ENCODE results near the gene KIF20B. TPM values are rescaled to one million over a fixed set of nuclear protein-coding genes. Genes with fewer than 3 reads are reported as not detected.

The KIF20B gene
- total RNA-seq, 2 donors from 2014 or later = 2.0 to 9.9 TPM

GRCh38 chr10:89697946-89698345, 3.4 kb upstream of the KIF20B start:
- Histone ChIP-seq H3K27me3 (replicated peaks; ENCODE audit: insufficient read depth) (no peaks in the 10 kb centered on the region), H3K27ac (no peak overlapping the region), H3K4me1 (ENCODE audit: control insufficient read depth in 1 of 2, low read depth in 2 of 2) (peaks cover 10 to 16% of the 10 kb centered on the region in 2 donors), H3K36me3 (no peaks in the 10 kb centered on the region), H3K4me3 (no peak overlapping the region), H3K9me3 (no peaks in the 10 kb centered on the region)
- ATAC-seq (ENCODE audit: insufficient number of reproducible peaks, low FRiP score, low read depth) (no peak), DNase-seq (ENCODE audit: low spot score) (no peak)
- TF ChIP-seq, protein P1, sequence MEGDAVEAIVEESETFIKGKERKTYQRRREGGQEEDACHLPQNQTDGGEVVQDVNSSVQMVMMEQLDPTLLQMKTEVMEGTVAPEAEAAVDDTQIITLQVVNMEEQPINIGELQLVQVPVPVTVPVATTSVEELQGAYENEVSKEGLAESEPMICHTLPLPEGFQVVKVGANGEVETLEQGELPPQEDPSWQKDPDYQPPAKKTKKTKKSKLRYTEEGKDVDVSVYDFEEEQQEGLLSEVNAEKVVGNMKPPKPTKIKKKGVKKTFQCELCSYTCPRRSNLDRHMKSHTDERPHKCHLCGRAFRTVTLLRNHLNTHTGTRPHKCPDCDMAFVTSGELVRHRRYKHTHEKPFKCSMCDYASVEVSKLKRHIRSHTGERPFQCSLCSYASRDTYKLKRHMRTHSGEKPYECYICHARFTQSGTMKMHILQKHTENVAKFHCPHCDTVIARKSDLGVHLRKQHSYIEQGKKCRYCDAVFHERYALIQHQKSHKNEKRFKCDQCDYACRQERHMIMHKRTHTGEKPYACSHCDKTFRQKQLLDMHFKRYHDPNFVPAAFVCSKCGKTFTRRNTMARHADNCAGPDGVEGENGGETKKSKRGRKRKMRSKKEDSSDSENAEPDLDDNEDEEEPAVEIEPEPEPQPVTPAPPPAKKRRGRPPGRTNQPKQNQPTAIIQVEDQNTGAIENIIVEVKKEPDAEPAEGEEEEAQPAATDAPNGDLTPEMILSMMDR (IDR thresholded peaks at IDR 0.05) = no peak

DNA sequence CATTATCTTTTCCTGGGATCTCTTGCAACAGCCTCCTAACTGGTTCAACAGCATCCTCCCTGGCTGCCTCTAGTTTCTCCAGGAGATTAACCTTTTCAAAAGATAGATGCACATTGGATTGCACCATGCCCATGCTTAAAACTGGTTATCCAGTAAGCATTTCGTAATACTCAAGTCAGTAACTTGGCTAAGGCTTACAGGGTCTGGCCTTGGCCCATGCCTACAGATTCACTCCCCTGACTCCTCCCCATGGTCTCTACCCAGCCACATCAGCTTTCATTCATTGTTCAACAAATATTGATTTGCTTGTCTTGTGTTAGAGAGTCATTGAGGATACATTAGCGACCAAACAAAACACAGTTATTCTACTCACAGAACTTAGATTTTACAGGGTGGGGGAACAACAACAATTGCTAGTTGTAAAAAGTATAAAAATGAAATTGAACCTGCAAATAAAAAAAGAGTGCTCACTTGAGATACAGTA, 1.8 kb upstream of the KIF20B start:
- Histone ChIP-seq H3K9me3 (no peaks in the 10 kb centered on the region), H3K4me3 (no peak overlapping the region), H3K27ac (no peak overlapping the region), H3K27me3 (replicated peaks; ENCODE audit: insufficient read depth) (no peaks in the 10 kb centered on the region), H3K36me3 (no peaks in the 10 kb centered on the region), H3K4me1 (ENCODE audit: control insufficient read depth in 1 of 2, low read depth in 2 of 2) (peaks cover 10 to 16% of the 10 kb centered on the region in 2 donors)
- TF ChIP-seq, protein P1 (IDR thresholded peaks at IDR 0.05) = no peak
- ATAC-seq (ENCODE audit: insufficient number of reproducible peaks, low FRiP score, low read depth) = no peak
- no peak for DNase-seq (ENCODE audit: low spot score)

DNA sequence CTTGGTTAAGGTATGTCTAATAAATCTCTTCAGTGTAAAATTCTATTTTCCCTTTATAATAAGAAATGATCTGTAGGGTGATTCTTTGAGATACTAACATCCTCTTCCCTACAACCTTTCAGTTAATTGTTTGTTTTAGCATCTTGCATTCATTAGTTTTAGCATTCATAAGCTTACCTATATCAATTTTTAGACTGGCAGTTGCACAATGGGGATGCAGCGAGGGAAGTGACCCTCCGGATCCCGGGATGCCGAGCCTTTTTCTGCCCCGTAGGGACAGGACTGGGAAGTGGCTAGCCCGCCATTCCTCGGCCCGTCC, 508 bp upstream of the KIF20B start:
- no peaks in the 10 kb centered on the region for H3K36me3 ChIP-seq
- ATAC-seq (ENCODE audit: insufficient number of reproducible peaks, low FRiP score, low read depth) (no peak), DNase-seq (ENCODE audit: low spot score) (no peak)
- H3K4me1 ChIP-seq (ENCODE audit: control insufficient read depth in 1 of 2, low read depth in 2 of 2) = peaks cover 10 to 16% of the 10 kb centered on the region in 2 donors
- peak overlapping the region; percentile 76 for H3K4me3 ChIP-seq
- H3K27ac ChIP-seq = peak overlapping the region; percentile 64 to 76
- no peaks in the 10 kb centered on the region for H3K9me3 ChIP-seq
- TF ChIP-seq, protein P1 (IDR thresholded peaks at IDR 0.05) = no peak
- H3K27me3 ChIP-seq (replicated peaks; ENCODE audit: insufficient read depth) = no peaks in the 10 kb centered on the region

- Histone ChIP-seq H3K36me3 (no peaks in the 10 kb centered on the region), H3K9me3 (no peaks in the 10 kb centered on the region), H3K4me1 (ENCODE audit: control insufficient read depth in 1 of 2, low read depth in 2 of 2) (peaks cover 10 to 16% of the 10 kb centered on the region in 2 donors), H3K4me3 (peak overlapping the region; percentile 76), H3K27ac (no peak overlapping the region), H3K27me3 (replicated peaks; ENCODE audit: insufficient read depth) (no peaks in the 10 kb centered on the region)
- ATAC-seq (ENCODE audit: insufficient number of reproducible peaks, low FRiP score, low read depth) (no peak), DNase-seq (ENCODE audit: low spot score) (no peak)
- TF ChIP-seq, protein P1 (IDR thresholded peaks at IDR 0.05) = no peak
Observed at GRCh38 chr10:89702121-89702480, 711 bp downstream of the KIF20B start.

DNA sequence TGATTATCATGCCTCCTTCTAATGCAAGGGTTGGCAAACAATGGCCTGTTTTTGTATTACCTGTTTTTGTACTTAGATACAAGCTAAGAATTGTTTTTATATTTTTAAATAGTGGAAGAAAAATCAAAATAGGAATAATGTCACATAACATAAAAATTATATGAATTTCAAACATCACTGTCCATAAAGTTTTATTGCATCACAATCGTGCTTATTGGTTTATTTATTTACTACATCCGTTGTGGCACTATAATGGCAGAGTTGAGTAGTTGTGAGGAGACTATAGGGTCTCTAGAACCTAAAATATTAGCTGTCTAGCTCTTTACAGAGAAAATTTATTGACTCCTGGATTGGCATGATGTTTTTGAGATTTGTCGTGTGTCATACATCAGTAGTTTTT, 4.1 kb downstream of the KIF20B start:
- no peak for ATAC-seq (ENCODE audit: insufficient number of reproducible peaks, low FRiP score, low read depth)
- Histone ChIP-seq H3K27me3 (replicated peaks; ENCODE audit: insufficient read depth) (no peaks in the 10 kb centered on the region), H3K36me3 (no peaks in the 10 kb centered on the region), H3K4me1 (ENCODE audit: control insufficient read depth in 1 of 2, low read depth in 2 of 2) (peaks cover 8 to 13% of the 10 kb centered on the region in 2 donors), H3K27ac (no peak overlapping the region), H3K4me3 (no peak overlapping the region), H3K9me3 (no peaks in the 10 kb centered on the region)
- DNase-seq (ENCODE audit: low spot score) = no peak
- TF ChIP-seq, protein P1 (IDR thresholded peaks at IDR 0.05) = no peak
